CD4-positive, alpha-beta T cell treated with Interleukin-6 for 4 hours (primary cell): ENCODE results near the gene EIF5A2.

Experiments used
- DNase-seq: peaks from one replicate; pipeline ENCODE4 v3.0.0-alpha.2; 2020; ENCODE audit warnings: mixed read lengths

EIF5A2 gene

DNA sequence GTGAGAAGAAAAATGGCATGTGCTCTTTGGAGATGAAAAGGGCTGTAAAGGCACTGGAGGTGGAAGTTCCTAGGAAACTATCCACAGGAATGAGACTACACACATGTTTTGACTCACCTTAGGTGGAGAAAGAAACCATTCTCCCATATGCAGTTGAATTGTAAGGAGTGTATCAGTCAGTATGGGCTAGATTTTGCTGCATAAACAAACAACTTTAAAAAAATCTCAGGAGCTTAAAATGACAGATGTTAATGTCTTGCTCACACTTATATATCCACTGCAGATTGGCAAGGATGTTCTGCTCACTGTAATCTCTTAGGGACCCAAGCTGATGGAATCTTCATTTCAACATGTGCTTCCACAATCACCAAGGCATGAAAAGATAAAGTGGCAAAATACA, 64.1 kb downstream of the EIF5A2 start:
- DNase-seq = no peak

DNA sequence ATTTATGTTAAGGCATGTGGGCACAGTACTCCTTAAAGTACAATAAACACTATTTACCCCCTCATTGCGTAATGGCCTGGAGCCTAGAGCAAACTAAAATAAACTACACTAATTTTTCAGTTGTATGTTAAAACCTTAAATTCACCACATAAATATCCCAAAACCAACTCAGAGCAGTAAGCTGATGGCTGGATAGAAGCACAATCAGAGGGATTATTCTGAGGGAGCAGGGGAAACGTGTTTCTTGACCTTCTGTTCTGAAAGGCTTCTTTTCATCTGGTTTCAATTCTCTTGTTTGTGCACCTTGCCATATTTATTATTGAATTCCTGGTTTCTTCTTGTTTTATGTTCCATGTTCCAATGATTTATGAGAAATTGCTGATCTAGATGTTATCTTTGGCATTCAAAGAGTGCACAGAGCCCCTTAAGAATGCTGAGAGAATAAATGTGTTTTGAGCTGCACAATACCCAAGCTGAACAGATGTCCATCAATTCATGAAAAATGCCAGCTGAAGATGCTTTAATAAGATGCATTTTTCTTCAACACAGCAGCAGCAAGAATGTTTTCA, 68.1 kb downstream of the EIF5A2 start:
- DNase-seq = no peak

DNA sequence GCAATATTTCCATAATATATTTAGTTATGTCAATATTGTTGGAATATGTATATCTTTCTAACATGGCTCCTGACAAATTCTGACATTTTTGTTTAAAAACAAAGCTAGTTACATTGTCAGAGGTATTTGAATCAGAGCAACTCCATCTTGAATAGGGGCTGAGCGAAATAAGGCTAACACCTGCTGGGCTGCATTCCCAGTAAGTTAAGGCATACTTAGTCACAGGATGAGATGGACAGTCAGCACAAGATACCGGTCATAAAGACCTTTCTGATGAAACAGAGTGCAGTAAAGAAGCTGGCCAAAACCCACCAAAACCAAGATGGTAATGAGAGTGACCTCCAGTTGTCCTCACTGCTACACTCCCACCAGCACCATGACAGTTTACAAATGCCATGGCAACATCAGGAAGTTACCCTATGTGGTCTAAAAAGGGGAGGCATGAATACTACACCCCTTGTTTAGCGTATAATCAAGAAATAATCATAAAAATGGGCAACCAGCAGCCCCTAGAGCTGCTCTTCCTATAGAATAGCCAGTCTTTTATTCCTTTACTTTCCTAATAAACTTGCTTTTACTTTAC, 68.8 kb downstream of the EIF5A2 start:
- DNase-seq = no peak
